Stimulated activated memory B cell treated with anti-CD40 and anti-IgM and Interleukin-4, amounts not matched to agents 10 μg/mL and 1 μg/mL and 100 μg/mL, for 72 hours (primary cell): ENCODE data around the gene RAD23B.
A peak's percentile ranks its signal among the peaks of the same experiment; 100 is the strongest.

Experiments
- ATAC-seq: fragments of 150-1000 bp; cut with Tn5 transposase; 2 replicates; pipeline ENCODE4 v1.10.0; 2021
- H3K27ac Mint-ChIP-seq: one replicate; pipeline ENCODE4 v1.8.0; 2022; ENCODE audit warnings: mild to moderate bottlenecking, mixed read lengths
- H3K27me3 Mint-ChIP-seq: one replicate; pipeline ENCODE4 v1.8.0; 2022; ENCODE audit warnings: mixed read lengths
- H3K36me3 Mint-ChIP-seq: one replicate; pipeline ENCODE4 v1.8.0; 2022; ENCODE audit warnings: mixed read lengths
- H3K4me1 Mint-ChIP-seq: one replicate; pipeline ENCODE4 v1.8.0; 2022; ENCODE audit warnings: mixed read lengths
- H3K4me3 Mint-ChIP-seq: one replicate; pipeline ENCODE4 v1.8.0; 2022; ENCODE audit warnings: mild to moderate bottlenecking, moderate library complexity, mixed read lengths
- H3K9me3 Mint-ChIP-seq: one replicate; pipeline ENCODE4 v1.8.0; 2022; ENCODE audit warnings: mixed read lengths

RAD23B gene

GRCh38 chr9:107332883-107333282 is 49.8 kb downstream of the RAD23B start:
- ATAC-seq = no peak
- no peak overlapping the region for H3K4me3 Mint-ChIP-seq
- H3K9me3 Mint-ChIP-seq = no peaks in the 10 kb centered on the region
- no peaks in the 10 kb centered on the region for H3K27me3 Mint-ChIP-seq
- no peak overlapping the region for H3K27ac Mint-ChIP-seq
- H3K4me1 Mint-ChIP-seq = peaks cover under 1% of the 10 kb centered on the region
- peaks cover 62% of the 10 kb centered on the region for H3K36me3 Mint-ChIP-seq

- no peak overlapping the region for H3K27ac Mint-ChIP-seq
- no peaks in the 10 kb centered on the region for H3K27me3 Mint-ChIP-seq
- no peak overlapping the region for H3K4me3 Mint-ChIP-seq
- no peak for ATAC-seq
- no peaks in the 10 kb centered on the region for H3K4me1 Mint-ChIP-seq
- no peaks in the 10 kb centered on the region for H3K9me3 Mint-ChIP-seq
- peaks cover 59% of the 10 kb centered on the region for H3K36me3 Mint-ChIP-seq
Measured at GRCh38 chr9:107333363-107333762, 50.3 kb downstream of the RAD23B start.

GRCh38 chr9:107334103-107334776 is 51.2 kb downstream of the RAD23B start:
- Mint-ChIP-seq H3K36me3 (peaks cover 56% of the 10 kb centered on the region), H3K27ac (no peak overlapping the region), H3K9me3 (no peaks in the 10 kb centered on the region), H3K4me3 (no peak overlapping the region), H3K27me3 (no peaks in the 10 kb centered on the region), H3K4me1 (no peaks in the 10 kb centered on the region)
- ATAC-seq = no peak

GRCh38 chr9:107335331-107335730 is 52.3 kb downstream of the RAD23B start:
- Mint-ChIP-seq H3K27ac (no peak overlapping the region), H3K36me3 (peaks cover 50% of the 10 kb centered on the region), H3K4me1 (no peaks in the 10 kb centered on the region), H3K9me3 (no peaks in the 10 kb centered on the region), H3K27me3 (no peaks in the 10 kb centered on the region), H3K4me3 (no peak overlapping the region)
- ATAC-seq = no peak

- Mint-ChIP-seq H3K4me1 (peaks cover 7% of the 10 kb centered on the region), H3K27me3 (no peaks in the 10 kb centered on the region), H3K27ac (no peak overlapping the region), H3K4me3 (no peak overlapping the region), H3K9me3 (no peaks in the 10 kb centered on the region), H3K36me3 (peaks cover 35% of the 10 kb centered on the region)
- ATAC-seq = no peak
Measured at GRCh38 chr9:107336718-107337360, 53.8 kb downstream of the RAD23B start.

GRCh38 chr9:107337676-107338590 is 54.9 kb downstream of the RAD23B start:
- H3K27ac Mint-ChIP-seq = no peak overlapping the region
- no peaks in the 10 kb centered on the region for H3K27me3 Mint-ChIP-seq
- ATAC-seq = no peak
- no peak overlapping the region for H3K4me3 Mint-ChIP-seq
- no peaks in the 10 kb centered on the region for H3K9me3 Mint-ChIP-seq
- H3K36me3 Mint-ChIP-seq = peaks cover 24% of the 10 kb centered on the region
- H3K4me1 Mint-ChIP-seq = peaks cover 7% of the 10 kb centered on the region

GRCh38 chr9:107338911-107339659 is 56.0 kb downstream of the RAD23B start:
- no peak overlapping the region for H3K27ac Mint-ChIP-seq
- H3K9me3 Mint-ChIP-seq = no peaks in the 10 kb centered on the region
- H3K4me1 Mint-ChIP-seq = peaks cover 7% of the 10 kb centered on the region
- H3K27me3 Mint-ChIP-seq = no peaks in the 10 kb centered on the region
- H3K4me3 Mint-ChIP-seq = no peak overlapping the region
- ATAC-seq = no peak
- H3K36me3 Mint-ChIP-seq = peaks cover 12% of the 10 kb centered on the region

GRCh38 chr9:107340920-107341632 is 58.0 kb downstream of the RAD23B start:
- H3K4me3 Mint-ChIP-seq = peak overlapping the region; percentile 40
- H3K36me3 Mint-ChIP-seq = peaks cover 7% of the 10 kb centered on the region
- no peaks in the 10 kb centered on the region for H3K9me3 Mint-ChIP-seq
- H3K27me3 Mint-ChIP-seq = no peaks in the 10 kb centered on the region
- ATAC-seq = peak; percentile 87
- peaks cover 7% of the 10 kb centered on the region for H3K4me1 Mint-ChIP-seq
- H3K27ac Mint-ChIP-seq = peak overlapping the region; percentile 36

- H3K4me1 Mint-ChIP-seq = peaks cover 7% of the 10 kb centered on the region
- no peak overlapping the region for H3K4me3 Mint-ChIP-seq
- no peak for ATAC-seq
- H3K27ac Mint-ChIP-seq = peak overlapping the region; percentile 37
- peaks cover 7% of the 10 kb centered on the region for H3K36me3 Mint-ChIP-seq
- H3K27me3 Mint-ChIP-seq = no peaks in the 10 kb centered on the region
- no peaks in the 10 kb centered on the region for H3K9me3 Mint-ChIP-seq
Measured at GRCh38 chr9:107342476-107343161, 59.5 kb downstream of the RAD23B start.

GRCh38 chr9:107345327-107345726 is 62.2 kb downstream of the RAD23B start:
- Mint-ChIP-seq H3K27me3 (no peaks in the 10 kb centered on the region), H3K36me3 (no peaks in the 10 kb centered on the region), H3K27ac (no peak overlapping the region), H3K4me3 (no peak overlapping the region), H3K9me3 (no peaks in the 10 kb centered on the region), H3K4me1 (peaks cover 7% of the 10 kb centered on the region)
- no peak for ATAC-seq

- Mint-ChIP-seq H3K4me3 (no peak overlapping the region), H3K27me3 (peaks cover 20% of the 10 kb centered on the region), H3K9me3 (peaks cover 5% of the 10 kb centered on the region), H3K27ac (no peak overlapping the region), H3K4me1 (no peaks in the 10 kb centered on the region), H3K36me3 (no peaks in the 10 kb centered on the region)
- ATAC-seq = no peak
Measured at GRCh38 chr9:107348836-107349235, 65.8 kb downstream of the RAD23B start.

- H3K9me3 Mint-ChIP-seq = peaks cover 5% of the 10 kb centered on the region
- H3K27me3 Mint-ChIP-seq = peaks cover 29% of the 10 kb centered on the region
Measured at GRCh38 chr9:107350443-107350842, 67.4 kb downstream of the RAD23B start.

GRCh38 chr9:107351382-107352045 is 68.4 kb downstream of the RAD23B start:
- ATAC-seq = no peak
- Mint-ChIP-seq H3K27ac (no peak overlapping the region), H3K9me3 (peaks cover 5% of the 10 kb centered on the region), H3K36me3 (no peaks in the 10 kb centered on the region), H3K27me3 (peaks cover 34% of the 10 kb centered on the region), H3K4me3 (no peak overlapping the region), H3K4me1 (no peaks in the 10 kb centered on the region)

More at GRCh38 chr9:107350443-107350842, 67.4 kb downstream of the RAD23B start:
- Mint-ChIP-seq H3K27ac (no peak overlapping the region), H3K4me1 (no peaks in the 10 kb centered on the region), H3K4me3 (no peak overlapping the region), H3K36me3 (no peaks in the 10 kb centered on the region)
- no peak for ATAC-seq
